ENCODE measurements around the gene NEUROG1.

DNA sequence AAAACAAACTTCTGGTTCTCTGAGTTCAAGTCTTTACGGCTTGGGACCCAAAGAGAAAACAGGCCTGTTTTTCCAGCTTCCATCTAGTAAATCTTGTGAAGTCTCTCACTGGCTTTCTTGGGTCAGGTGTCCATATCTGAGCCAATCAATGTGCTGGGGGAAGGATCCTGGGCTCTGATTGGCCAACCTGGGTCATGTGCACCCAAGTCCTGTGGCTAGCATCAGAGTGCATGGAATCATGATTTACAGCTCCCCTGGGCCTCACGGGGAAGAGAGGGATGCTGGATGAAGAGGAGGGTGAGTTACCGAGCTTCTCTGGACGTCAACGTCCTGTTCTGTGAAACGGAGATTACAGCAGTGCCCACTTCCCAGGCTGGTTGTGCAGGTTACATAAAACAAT lies 23.6 kb upstream of the NEUROG1 start:
- TF ChIP-seq, protein P1, sequence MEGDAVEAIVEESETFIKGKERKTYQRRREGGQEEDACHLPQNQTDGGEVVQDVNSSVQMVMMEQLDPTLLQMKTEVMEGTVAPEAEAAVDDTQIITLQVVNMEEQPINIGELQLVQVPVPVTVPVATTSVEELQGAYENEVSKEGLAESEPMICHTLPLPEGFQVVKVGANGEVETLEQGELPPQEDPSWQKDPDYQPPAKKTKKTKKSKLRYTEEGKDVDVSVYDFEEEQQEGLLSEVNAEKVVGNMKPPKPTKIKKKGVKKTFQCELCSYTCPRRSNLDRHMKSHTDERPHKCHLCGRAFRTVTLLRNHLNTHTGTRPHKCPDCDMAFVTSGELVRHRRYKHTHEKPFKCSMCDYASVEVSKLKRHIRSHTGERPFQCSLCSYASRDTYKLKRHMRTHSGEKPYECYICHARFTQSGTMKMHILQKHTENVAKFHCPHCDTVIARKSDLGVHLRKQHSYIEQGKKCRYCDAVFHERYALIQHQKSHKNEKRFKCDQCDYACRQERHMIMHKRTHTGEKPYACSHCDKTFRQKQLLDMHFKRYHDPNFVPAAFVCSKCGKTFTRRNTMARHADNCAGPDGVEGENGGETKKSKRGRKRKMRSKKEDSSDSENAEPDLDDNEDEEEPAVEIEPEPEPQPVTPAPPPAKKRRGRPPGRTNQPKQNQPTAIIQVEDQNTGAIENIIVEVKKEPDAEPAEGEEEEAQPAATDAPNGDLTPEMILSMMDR (conservative IDR thresholded peaks at IDR 0.05; ENCODE audit: low read depth in 2 of 2), result no peak
- no peak for TF ChIP-seq POLR2AphosphoS5 (IDR thresholded peaks at IDR 0.05; ENCODE audit: low read depth)
- TF ChIP-seq EZH2 (IDR thresholded peaks at IDR 0.05; ENCODE audit: low read depth, unreplicated experiment), result no peak
- TF ChIP-seq, protein P2, sequence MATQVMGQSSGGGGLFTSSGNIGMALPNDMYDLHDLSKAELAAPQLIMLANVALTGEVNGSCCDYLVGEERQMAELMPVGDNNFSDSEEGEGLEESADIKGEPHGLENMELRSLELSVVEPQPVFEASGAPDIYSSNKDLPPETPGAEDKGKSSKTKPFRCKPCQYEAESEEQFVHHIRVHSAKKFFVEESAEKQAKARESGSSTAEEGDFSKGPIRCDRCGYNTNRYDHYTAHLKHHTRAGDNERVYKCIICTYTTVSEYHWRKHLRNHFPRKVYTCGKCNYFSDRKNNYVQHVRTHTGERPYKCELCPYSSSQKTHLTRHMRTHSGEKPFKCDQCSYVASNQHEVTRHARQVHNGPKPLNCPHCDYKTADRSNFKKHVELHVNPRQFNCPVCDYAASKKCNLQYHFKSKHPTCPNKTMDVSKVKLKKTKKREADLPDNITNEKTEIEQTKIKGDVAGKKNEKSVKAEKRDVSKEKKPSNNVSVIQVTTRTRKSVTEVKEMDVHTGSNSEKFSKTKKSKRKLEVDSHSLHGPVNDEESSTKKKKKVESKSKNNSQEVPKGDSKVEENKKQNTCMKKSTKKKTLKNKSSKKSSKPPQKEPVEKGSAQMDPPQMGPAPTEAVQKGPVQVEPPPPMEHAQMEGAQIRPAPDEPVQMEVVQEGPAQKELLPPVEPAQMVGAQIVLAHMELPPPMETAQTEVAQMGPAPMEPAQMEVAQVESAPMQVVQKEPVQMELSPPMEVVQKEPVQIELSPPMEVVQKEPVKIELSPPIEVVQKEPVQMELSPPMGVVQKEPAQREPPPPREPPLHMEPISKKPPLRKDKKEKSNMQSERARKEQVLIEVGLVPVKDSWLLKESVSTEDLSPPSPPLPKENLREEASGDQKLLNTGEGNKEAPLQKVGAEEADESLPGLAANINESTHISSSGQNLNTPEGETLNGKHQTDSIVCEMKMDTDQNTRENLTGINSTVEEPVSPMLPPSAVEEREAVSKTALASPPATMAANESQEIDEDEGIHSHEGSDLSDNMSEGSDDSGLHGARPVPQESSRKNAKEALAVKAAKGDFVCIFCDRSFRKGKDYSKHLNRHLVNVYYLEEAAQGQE (IDR thresholded peaks at IDR 0.05; ENCODE audit: unreplicated experiment), result no peak
- TF ChIP-seq EZH2phosphoT487 (IDR thresholded peaks at IDR 0.05; ENCODE audit: unreplicated experiment), result no peak
- no peak for TF ChIP-seq CREB1 (CRISPR knock-in tag; IDR thresholded peaks at IDR 0.05; ENCODE audit: low read depth)
- TF ChIP-seq JUNB (IDR thresholded peaks at IDR 0.05; ENCODE audit: unreplicated experiment), result no peak
- no peak for TF ChIP-seq NANOG (IDR thresholded peaks at IDR 0.05; ENCODE audit: borderline replicate concordance)
- TF ChIP-seq, protein P3, sequence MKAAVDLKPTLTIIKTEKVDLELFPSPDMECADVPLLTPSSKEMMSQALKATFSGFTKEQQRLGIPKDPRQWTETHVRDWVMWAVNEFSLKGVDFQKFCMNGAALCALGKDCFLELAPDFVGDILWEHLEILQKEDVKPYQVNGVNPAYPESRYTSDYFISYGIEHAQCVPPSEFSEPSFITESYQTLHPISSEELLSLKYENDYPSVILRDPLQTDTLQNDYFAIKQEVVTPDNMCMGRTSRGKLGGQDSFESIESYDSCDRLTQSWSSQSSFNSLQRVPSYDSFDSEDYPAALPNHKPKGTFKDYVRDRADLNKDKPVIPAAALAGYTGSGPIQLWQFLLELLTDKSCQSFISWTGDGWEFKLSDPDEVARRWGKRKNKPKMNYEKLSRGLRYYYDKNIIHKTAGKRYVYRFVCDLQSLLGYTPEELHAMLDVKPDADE (IDR thresholded peaks at IDR 0.05), result no peak
- no peak for TF ChIP-seq ZNF331 (CRISPR knock-in tag; IDR thresholded peaks at IDR 0.05; ENCODE audit: low read depth)
- no peak for TF ChIP-seq ZNF114 (CRISPR knock-in tag; IDR thresholded peaks at IDR 0.05)
- TF ChIP-seq, protein P4, sequence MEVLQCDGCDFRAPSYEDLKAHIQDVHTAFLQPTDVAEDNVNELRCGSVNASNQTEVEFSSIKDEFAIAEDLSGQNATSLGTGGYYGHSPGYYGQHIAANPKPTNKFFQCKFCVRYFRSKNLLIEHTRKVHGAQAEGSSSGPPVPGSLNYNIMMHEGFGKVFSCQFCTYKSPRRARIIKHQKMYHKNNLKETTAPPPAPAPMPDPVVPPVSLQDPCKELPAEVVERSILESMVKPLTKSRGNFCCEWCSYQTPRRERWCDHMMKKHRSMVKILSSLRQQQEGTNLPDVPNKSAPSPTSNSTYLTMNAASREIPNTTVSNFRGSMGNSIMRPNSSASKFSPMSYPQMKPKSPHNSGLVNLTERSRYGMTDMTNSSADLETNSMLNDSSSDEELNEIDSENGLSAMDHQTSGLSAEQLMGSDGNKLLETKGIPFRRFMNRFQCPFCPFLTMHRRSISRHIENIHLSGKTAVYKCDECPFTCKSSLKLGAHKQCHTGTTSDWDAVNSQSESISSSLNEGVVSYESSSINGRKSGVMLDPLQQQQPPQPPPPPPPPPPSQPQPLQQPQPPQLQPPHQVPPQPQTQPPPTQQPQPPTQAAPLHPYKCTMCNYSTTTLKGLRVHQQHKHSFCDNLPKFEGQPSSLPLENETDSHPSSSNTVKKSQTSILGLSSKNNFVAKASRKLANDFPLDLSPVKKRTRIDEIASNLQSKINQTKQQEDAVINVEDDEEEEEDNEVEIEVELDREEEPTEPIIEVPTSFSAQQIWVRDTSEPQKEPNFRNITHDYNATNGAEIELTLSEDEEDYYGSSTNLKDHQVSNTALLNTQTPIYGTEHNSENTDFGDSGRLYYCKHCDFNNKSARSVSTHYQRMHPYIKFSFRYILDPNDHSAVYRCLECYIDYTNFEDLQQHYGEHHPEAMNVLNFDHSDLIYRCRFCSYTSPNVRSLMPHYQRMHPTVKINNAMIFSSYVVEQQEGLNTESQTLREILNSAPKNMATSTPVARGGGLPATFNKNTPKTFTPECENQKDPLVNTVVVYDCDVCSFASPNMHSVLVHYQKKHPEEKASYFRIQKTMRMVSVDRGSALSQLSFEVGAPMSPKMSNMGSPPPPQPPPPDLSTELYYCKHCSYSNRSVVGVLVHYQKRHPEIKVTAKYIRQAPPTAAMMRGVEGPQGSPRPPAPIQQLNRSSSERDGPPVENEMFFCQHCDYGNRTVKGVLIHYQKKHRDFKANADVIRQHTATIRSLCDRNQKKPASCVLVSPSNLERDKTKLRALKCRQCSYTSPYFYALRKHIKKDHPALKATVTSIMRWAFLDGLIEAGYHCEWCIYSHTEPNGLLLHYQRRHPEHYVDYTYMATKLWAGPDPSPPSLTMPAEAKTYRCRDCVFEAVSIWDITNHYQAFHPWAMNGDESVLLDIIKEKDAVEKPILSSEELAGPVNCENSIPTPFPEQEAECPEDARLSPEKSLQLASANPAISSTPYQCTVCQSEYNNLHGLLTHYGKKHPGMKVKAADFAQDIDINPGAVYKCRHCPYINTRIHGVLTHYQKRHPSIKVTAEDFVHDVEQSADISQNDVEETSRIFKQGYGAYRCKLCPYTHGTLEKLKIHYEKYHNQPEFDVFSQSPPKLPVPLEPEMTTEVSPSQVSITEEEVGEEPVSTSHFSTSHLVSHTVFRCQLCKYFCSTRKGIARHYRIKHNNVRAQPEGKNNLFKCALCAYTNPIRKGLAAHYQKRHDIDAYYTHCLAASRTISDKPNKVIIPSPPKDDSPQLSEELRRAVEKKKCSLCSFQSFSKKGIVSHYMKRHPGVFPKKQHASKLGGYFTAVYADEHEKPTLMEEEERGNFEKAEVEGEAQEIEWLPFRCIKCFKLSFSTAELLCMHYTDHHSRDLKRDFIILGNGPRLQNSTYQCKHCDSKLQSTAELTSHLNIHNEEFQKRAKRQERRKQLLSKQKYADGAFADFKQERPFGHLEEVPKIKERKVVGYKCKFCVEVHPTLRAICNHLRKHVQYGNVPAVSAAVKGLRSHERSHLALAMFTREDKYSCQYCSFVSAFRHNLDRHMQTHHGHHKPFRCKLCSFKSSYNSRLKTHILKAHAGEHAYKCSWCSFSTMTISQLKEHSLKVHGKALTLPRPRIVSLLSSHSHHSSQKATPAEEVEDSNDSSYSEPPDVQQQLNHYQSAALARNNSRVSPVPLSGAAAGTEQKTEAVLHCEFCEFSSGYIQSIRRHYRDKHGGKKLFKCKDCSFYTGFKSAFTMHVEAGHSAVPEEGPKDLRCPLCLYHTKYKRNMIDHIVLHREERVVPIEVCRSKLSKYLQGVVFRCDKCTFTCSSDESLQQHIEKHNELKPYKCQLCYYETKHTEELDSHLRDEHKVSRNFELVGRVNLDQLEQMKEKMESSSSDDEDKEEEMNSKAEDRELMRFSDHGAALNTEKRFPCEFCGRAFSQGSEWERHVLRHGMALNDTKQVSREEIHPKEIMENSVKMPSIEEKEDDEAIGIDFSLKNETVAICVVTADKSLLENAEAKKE (CRISPR knock-in tag; IDR thresholded peaks at IDR 0.05), result no peak
- no peak for TF ChIP-seq STAT1 (IDR thresholded peaks at IDR 0.05; ENCODE audit: unreplicated experiment)
